GM19397 (cell line): ENCODE data around the gene PTAFR.

ENCODE experiments used
- ATAC-seq: cut with Tn5 transposase; IDR thresholded peaks from one replicate; pipeline ENCODE4 v1.9.1; 2021; ENCODE audit warnings: mild to moderate bottlenecking, moderate library complexity; ENCODE audit not compliant: unreplicated experiment

PTAFR gene

GRCh38 chr1:28178690-28179485, 2.4 kb upstream of the PTAFR start:
- no peak for ATAC-seq

DNA sequence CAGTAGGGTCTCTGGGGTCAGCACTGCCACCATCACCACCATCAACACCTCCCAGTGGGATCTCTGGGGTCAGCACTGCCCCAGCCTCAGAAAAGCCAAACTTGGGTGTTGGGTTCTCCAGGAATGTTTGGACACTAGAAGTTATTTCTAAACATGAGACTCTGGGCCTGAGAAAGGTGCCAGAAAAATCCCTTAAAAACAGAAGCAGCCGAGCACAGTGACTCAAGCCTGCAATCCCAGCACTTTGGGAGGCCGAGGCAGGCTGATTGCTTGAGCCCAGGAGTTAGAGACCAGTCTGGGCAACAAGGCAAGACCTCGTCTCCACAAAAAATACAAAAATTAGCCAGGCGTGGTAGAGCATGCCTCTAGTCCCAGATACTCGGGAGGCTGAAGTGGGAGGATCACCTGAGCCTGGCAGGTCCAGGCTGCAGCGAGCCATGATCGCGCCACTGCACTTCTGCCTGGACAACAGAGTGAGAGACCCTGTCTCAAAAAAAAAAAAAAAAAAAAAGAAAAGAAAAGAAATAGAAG, 470 bp downstream of the PTAFR start:
- ATAC-seq = no peak

DNA sequence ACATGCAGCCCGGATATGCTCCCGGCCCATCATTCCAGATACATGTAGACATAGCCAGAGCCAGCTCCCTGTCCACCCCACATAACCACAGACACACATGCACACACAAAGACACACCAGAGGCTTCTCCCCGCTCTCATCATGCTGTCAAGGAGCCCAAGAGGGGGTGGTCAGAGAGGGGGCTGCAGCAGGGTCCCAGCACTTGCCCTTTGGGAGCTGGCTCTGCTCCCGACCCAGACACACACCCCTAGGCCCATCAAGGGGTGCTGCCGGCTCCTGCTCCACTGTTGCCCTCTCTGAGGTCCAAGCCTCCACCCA, 2.6 kb downstream of the PTAFR start:
- no peak for ATAC-seq

DNA sequence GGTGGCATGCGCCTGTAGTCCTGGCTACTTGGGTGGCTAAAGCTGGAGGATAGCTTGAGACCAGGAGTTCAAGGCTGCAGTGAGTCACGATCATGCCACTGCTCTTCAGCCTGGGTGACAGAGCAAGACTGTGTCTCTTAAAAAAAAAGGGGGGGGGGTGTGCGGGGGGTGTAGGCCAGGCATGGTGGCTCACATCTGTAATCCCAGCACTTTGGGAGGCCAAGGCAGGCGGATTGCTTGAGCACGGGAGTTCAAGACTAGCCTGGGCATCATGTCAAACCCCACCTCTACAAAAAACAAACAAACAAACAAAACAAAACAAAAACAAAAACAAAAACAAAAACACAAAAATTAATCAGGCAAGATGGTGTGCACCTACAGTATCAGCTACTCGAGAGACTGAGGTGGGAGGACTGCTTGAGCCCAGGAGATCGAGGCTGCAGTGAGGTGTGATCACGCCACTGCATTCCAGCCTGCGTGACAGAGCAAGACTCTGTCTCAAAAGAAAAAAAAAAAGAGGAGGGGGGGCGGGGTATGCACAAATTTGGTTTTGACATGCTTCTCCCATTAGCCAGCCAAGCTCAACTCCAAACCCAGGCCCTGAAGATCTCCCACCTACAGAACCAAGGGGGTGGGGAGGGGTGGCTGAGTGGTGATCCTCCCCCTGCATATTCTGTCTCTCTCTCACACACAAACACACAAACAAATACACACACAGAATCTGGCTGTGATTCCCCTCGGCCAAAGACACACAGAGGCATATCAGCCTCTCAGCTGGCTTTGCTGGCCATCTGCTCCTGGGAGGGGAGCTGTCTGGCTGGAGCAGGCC, 3.1 kb downstream of the PTAFR start:
- ATAC-seq = no peak

GRCh38 chr1:28172713-28173150, 3.8 kb downstream of the PTAFR start:
- ATAC-seq = peak; percentile 61

DNA sequence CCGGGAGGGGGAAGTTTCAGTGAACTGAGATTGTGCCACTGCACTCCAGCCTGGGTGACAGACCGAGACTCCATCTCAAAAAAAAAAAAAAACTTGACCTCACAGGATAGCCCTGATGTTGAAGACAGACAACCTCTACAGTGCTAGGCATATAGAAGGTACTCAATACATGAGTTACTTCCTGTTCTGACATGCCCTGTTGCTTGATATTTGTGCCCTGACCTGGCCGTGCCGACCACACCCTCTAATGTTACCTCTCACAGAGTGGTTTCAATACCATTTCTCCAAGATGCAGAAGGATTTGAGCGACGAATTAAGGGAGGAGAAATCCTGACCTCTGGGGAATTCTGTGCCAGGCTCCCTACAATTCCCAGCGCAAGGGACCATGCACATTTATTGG, 5.2 kb downstream of the PTAFR start:
- ATAC-seq = no peak

DNA sequence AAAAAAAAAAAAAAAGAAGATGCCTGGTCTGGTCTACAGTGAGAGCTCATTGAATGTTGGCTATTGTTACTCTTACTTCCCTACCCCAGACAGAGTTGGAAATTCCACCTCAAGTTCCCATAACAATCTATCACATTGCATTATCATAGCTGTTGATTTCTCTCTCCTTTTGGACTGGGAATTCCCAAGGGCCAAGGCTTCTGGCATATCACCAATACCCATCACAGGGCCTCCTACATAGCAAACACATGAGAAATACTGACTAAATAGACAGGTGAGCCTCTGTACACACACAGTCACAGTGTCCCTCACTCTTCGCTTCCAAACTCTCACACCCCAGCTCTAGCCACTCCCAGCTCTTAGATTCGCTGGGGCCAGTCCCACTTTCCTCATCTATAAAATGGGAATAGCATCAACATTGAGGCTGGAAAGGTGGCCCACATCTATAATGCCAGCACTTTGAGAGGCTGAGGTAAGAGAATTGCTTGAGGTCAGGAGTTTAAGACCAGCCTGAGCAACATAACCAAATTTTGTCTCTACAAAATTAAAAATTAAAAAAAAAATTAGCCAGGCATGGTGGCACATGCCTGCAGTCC, 6.4 kb downstream of the PTAFR start:
- ATAC-seq = no peak

DNA sequence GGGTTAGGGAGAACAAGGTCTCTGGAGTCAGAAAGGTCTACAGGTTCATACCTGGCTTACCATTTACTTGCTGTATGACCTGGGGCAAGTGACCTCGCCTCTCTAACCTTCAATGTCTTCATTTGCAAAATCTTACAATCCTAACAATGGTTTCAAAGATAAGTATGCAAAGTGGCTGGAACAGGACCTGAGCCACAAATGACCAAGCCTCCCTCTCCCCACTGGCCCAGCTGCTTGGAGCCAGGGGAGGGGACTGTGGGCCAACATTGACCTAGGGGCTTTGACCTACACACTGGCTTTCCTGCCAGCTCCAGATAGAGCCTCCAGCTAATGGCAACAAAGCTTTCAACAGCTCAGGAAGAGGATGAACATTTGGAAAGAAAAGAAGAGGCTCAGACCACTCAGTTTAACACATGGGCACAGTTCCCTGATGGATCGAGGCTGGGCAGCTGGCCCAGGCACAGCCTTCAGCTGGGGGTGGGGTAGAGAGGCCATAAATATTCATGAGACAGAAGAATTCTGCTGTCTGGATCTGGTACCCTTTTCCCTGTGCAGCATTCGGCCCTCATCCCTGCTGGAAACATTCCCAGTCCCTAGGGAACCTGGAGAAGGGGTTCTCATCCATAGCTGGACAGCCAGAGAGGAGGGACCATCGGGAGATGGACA, 12.9 kb downstream of the PTAFR start:
- no peak for ATAC-seq

DNA sequence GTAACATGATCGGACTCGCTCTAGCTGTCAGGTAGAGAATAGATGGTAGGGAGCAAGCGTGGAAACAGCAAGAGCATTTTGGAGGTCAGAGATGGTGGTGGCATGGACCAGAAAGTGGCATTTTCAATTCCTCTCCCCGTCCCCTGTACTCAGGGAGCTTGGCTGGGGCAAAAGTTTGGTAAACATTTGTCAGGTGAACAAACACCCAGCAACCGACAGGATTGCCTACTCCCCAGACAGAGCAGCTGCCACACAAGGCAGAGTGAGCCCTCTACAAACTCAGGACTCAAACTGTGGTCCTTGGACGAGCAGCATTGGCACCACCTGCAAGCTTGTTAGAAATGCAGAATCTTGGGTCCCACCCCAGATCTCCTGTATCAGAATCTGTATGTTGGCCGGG, 14.3 kb downstream of the PTAFR start:
- no peak for ATAC-seq

GRCh38 chr1:28161751-28162150, 14.7 kb downstream of the PTAFR start:
- ATAC-seq = no peak

DNA sequence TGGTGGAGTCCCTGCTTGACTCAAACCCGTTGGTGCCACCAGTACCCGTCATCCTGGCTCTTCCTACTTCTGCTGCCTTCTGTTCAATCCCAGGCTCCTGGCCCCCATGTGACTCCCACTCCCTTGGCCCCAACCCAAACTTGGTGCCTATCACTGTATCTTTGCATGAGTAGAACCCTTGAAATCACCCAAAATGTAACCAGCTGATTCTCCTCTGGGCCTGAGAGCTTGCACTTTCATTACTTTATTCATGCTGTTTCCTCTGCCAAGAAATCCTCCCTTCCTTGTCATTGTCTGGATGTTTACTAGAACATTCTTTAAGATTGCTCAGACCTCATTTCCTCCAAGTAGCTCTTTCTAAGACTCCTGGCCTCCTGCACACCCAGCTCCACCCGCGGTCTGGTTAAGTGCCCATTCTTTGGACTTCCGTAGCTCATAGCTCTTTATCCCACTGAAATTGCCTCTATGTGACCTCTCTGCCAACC, 15.7 kb downstream of the PTAFR start:
- ATAC-seq = no peak

DNA sequence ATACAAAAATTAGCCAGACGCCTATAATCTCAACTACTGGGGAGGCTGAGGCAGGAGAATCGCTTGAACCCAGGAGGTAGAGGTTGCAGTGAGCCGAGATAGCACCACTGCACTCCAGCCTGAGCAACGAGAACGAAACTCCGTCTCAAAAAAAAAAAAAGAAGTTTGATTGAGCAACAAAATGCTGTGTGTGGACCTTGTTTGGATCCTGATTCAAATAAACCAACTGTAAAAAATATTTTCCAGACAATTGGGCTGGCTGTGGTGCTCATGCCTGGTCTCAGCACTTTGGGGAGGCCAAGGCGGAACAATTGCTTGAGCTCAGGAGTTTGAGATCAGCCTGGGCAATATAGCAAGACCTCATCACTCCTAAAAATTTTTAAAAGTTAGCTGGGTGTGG, 16.8 kb downstream of the PTAFR start:
- no peak for ATAC-seq

DNA sequence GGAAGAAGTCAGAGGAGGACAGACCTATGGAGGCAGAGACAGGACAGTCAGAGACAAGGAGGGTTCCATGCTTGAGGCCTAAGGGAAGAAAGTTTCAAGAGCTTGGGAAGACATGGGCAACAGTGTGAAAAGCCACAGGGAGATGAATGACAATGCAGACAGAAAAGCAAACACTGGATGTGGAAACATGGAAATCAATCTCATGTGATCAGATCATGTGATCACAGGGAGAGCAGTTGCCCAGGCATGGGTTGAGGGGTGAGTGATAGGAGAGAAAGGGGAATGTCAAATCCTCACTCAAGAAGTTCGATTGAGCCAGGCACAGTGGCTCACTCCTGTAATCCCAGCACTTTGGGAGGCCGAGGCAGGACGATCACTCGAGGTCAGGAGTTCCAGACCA, 17.2 kb downstream of the PTAFR start:
- no peak for ATAC-seq

- ATAC-seq = no peak
Observed at GRCh38 chr1:28157894-28158293, 18.6 kb downstream of the PTAFR start.

DNA sequence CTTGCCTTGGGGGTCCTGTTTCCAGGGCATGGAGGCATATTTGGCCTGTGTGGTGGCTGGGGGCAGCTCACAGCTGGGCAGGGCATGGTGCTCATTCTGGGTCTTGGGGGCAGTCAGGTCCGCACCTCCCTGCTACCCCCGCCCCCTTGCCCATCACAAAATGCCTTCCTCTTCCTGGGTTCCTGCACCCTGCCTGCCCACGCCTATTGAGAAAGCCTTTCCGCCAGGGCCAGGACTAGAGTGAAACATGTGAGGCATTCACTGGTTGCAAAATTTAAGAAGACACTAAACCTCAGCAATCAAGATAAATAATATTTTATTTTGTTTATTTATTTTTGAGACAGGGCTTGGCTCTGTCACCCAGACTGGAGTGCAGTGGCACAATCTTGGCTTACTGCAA, 19.7 kb downstream of the PTAFR start:
- no peak for ATAC-seq

- no peak for ATAC-seq
Observed at GRCh38 chr1:28155628-28156027, 20.9 kb downstream of the PTAFR start.

GRCh38 chr1:28154078-28154594, 22.4 kb downstream of the PTAFR start:
- no peak for ATAC-seq

DNA sequence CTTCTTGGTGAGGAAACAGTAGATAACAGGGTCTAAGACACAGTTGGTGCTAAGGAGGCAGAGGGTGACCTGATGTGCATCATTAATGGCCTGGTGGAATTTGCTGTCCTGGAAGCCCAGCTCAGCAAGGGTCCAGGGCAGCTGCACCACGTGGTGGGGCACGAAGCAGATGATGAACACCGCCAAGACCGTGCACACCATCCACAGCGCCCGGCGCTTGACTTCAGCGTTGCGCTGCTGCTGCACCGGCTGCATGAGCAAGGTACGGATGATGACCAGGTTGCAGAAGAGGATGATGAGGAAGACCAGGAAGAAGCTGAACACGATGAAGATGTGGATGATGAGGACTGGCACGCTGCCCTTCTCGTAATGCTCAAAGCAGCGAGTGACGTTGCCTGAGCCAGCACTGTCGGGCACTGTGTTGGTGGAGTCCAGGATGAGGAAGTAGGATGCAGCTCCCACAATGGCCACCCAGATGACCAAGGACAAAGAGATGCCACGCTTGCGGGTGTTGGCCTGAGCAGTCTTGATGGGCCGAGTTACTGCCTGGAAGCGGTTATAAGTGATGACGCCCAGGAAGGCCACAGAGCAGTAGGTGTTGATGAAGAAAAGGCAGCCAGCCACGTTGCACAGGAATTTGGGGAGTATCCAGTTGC, 26.2 kb downstream of the PTAFR start:
- no peak for ATAC-seq

DNA sequence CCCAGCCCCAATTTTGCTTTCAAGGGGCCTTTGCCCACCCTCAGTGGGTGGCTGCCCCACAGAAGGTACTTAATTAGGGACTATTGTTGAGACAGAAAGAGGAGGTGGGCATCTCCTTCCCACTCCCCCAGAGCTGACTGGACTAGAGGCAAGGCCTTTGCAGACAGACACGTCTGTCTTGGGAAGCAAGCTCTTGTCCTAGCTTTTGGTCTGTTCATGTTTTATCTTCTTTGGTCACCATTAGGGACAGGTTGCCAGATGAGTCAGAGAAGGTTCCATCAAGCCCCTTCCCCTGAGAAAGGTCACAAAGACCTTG, 27.7 kb downstream of the PTAFR start:
- ATAC-seq = no peak

DNA sequence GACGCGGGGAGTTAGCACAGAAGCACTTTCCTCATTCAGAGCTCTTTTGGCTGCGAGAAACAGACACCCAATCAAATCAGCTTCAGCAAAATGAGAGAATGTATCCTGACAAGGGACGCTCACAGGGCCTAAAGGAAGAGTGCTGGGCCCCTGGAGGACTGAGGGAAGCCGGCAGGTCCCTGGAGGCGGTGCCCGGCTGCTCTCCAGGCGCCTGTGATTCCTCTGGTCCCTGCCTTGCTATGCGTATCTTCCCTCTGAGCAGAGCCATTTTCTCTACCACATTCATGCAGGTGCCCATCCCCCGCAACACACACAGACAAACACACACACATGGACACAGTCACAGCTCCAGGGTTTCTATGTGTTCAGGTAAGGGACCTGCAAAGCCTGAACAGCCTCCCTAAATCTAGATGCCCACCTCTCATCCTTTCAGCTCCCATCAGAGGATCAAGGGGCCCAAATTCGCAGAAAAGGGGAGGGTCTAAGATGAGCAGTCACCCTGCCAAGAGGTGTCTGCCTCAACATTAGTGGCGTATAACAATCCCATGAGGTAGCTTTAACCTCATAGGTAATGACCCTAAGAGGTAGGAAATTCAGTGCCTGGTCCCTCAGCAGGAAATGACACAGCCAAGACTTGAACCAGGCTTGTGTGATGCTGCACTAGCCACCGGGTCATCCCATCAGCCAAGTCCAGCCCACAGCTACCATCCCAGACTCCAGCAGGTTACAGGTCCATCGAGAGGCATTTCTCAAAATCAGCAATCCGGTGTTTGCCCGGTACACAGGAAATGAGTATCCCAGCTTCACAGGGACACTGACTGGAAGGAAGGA, 29.0 kb downstream of the PTAFR start:
- peak; percentile 17 for ATAC-seq
